ENCODE results near the gene HMGB1. TPM values are rescaled to one million over a fixed set of nuclear protein-coding genes. Genes with fewer than 3 reads are reported as not detected.

The HMGB1 gene
- total and polyA plus RNA-seq, 2 of the 13 experiments (the other 11 are each of a cell fraction or from before 2014, with no cell fraction given) = 115 to 584 TPM

- TF ChIP-seq ARID5B (CRISPR knock-in tag; IDR thresholded peaks at IDR 0.05) = no peak
Measured at GRCh38 chr13:30493658-30494381, 28.1 kb upstream of the HMGB1 start (continued).

- no peak overlapping the region for H2AFZ ChIP-seq (ENCODE audit: low read length)
- H3K9ac ChIP-seq (ENCODE audit: insufficient read depth, low read depth, low read length) = no peak overlapping the region
- no peak for ATAC-seq
- BruUV-seq (replicated peaks) = no TSS peak
- WGBS (ENCODE audit: low lambda C conversion rate) = 60% methylated on average over 3 of the region's 3 CpGs
- FAIRE-seq = no peak
- no peaks in the 10 kb centered on the region for H4K20me1 ChIP-seq (ENCODE audit: insufficient read depth, low read length)
- H3K36me3 ChIP-seq (replicated peaks in 1 of 2; ENCODE audit: control insufficient read depth in 1 of 2, insufficient read depth in 2 of 2, low read length in 2 of 2) = no peaks in the 10 kb centered on the region
- H3K4me1 ChIP-seq (ENCODE audit: insufficient read depth, low read length) = no peaks in the 10 kb centered on the region
- intact Hi-C loops (cut with micrococcal nuclease; ENCODE audit: unreplicated experiment) (no loop called here), in situ Hi-C loops (cut with HindIII; ENCODE audit: extremely low pct_ligation_motif_present, low pct_unique_long_range_greater_than_20kb) (no loop called here)
- H3K4me3 ChIP-seq (replicated peaks in 1 of 3; ENCODE audit: insufficient read depth in 1 of 3, low read depth in 2 of 3, low read length in 3 of 3) = no peak overlapping the region
- no peak for DNase-seq (ENCODE audit: low spot score)
- no peak overlapping the region for H3K4me2 ChIP-seq (ENCODE audit: low read depth, low read length)
- H3K27ac ChIP-seq (ENCODE audit: extremely low read length, insufficient read depth, low read length) = no peak overlapping the region
- ChIA-PET CTCF (ENCODE audit: low intra/inter-chr PET ratio, low total read pairs) (no interaction called here), POLR2A (no interaction called here)
- no peaks in the 10 kb centered on the region for H3K79me2 ChIP-seq (ENCODE audit: insufficient read depth, low read length)
- peaks cover 0 to 5% of the 10 kb centered on the region in 2 experiments; a peak in 1 of 5 replicates for H3K27me3 ChIP-seq (ENCODE audit: control insufficient read depth in 1 of 2, insufficient read depth in 2 of 2, low read length in 2 of 2)
- H3K9me3 ChIP-seq (ENCODE audit: low read length) = no peaks in the 10 kb centered on the region
- TF ChIP-seq PAX8 (CRISPR knock-in tag; IDR thresholded peaks at IDR 0.05; ENCODE audit: borderline replicate concordance) (no peak), WIZ (CRISPR knock-in tag; IDR thresholded peaks at IDR 0.05) (no peak)
Measured at GRCh38 chr13:30487075-30487470, 21.3 kb upstream of the HMGB1 start.

All from HepG2 (cell line).